H1 (cell line): Measurements from ENCODE around the gene TMEM212. TPM values are rescaled to one million over a fixed set of nuclear protein-coding genes. Genes with fewer than 3 reads are reported as not detected.

Source experiments
- CTCF ChIA-PET: fragments of 300-600 bp; sonication (Branson Sonifier 250); formaldehyde crosslinking; loops from one replicate; lab custom pipeline; 2021; ENCODE audit not compliant: partially characterized antibody; lab: Charles Lee
- POLR2A ChIA-PET: fragments of 300-600 bp; sonication (Branson Sonifier 250); formaldehyde crosslinking; loops from one replicate; lab custom pipeline; 2021; ENCODE audit warnings: inconsistent platforms; ENCODE audit not compliant: partially characterized antibody; lab: Charles Lee
- DNase-seq, 2 experiments: peaks; one replicate each; pipeline versions ENCODE4 v3.0.0 to v3.0.0-alpha.2; 2010 to 2022; ENCODE audit warnings: low spot score in 2 of 2, low read depth in 1 of 2, mixed read lengths in 1 of 2
- FAIRE-seq: peaks from 2 replicates; lab custom pipeline; 2011; peaks lifted over from hg19 to GRCh38; lab: Jason Lieb, UNC
- H2AFZ ChIP-seq: 2 replicates; pipeline ENCODE4 v1.8.1; 2012; ENCODE audit warnings: low read length, inconsistent platforms
- H2AK5ac ChIP-seq: 2 replicates; pipeline ENCODE4 v1.6.1; 2013; ENCODE audit warnings: low read depth, low read length
- H2BK120ac ChIP-seq: replicated peaks from 2 replicates; pipeline ENCODE3; 2013; ENCODE audit warnings: low read depth, low read length, inconsistent platforms
- H2BK12ac ChIP-seq: 2 replicates; pipeline ENCODE4 v1.6.1; 2013; ENCODE audit warnings: low read depth, low read length
- H2BK15ac ChIP-seq: 2 replicates; pipeline ENCODE4 v1.6.1; 2013; ENCODE audit warnings: low read length
- H2BK20ac ChIP-seq: 2 replicates; pipeline ENCODE4 v1.6.1; 2013; ENCODE audit warnings: low read length
- H2BK5ac ChIP-seq: 2 replicates; pipeline ENCODE4 v1.6.1; 2013; ENCODE audit warnings: low read depth, low read length
- H3K14ac ChIP-seq: 2 replicates; pipeline ENCODE4 v1.6.1; 2013; ENCODE audit warnings: inconsistent platforms; ENCODE audit not compliant: insufficient read length
- H3K18ac ChIP-seq: 2 replicates; pipeline ENCODE4 v1.6.1; 2013; ENCODE audit warnings: low read length; ENCODE audit errors: extremely low read depth
- H3K23ac ChIP-seq: 2 replicates; pipeline ENCODE4 v1.6.1; 2013; ENCODE audit warnings: inconsistent platforms; ENCODE audit not compliant: insufficient read length
- H3K23me2 ChIP-seq: 2 replicates; pipeline ENCODE4 v1.6.1; 2013; ENCODE audit warnings: low read depth, low read length
- H3K27ac ChIP-seq: 2 replicates; pipeline ENCODE4 v1.6.1; 2011; ENCODE audit warnings: low read depth, low read length, inconsistent platforms
- H3K27me3 ChIP-seq, 4 experiments: replicated peaks in 1 of 4; 1 replicate in 1 of 4; 2 replicates in 3 of 4; pipeline versions ENCODE4 v1.6.1 to v1.8.1; 2011 to 2013; ENCODE audit warnings: low read length in 3 of 4, mild to moderate bottlenecking in 3 of 4, inconsistent platforms in 2 of 4, mixed read lengths in 2 of 4, moderate library complexity in 1 of 4; ENCODE audit not compliant: control insufficient read depth in 3 of 4, insufficient read depth in 3 of 4; ENCODE audit errors: extremely low read depth in 1 of 4
- H3K36me3 ChIP-seq, 4 experiments: 2 replicates each; pipeline versions ENCODE4 v1.6.1 to v1.8.1; 2011 to 2013; ENCODE audit warnings: mild to moderate bottlenecking in 4 of 4, low read length in 3 of 4, moderate library complexity in 2 of 4, control low read depth in 1 of 4, inconsistent platforms in 1 of 4; ENCODE audit not compliant: insufficient read depth in 4 of 4, control insufficient read depth in 2 of 4
- H3K4ac ChIP-seq: replicated peaks from 2 replicates; pipeline ENCODE3; 2013; ENCODE audit warnings: low read length, low read depth, mixed read lengths, inconsistent platforms; ENCODE audit not compliant: insufficient read length
- H3K4me1 ChIP-seq, 4 experiments: replicated peaks in 1 of 4; 1 replicate in 1 of 4; 2 replicates in 3 of 4; pipeline versions ENCODE4 v1.6.1 to v1.8.1; 2011 to 2013; ENCODE audit warnings: low read length in 3 of 4, inconsistent platforms in 2 of 4, mixed read lengths in 1 of 4; ENCODE audit not compliant: insufficient read depth in 4 of 4, control insufficient read depth in 3 of 4
- H3K4me2 ChIP-seq, 2 experiments: 2 replicates each; pipeline versions ENCODE4 v1.6.1 to v1.8.1; 2011 to 2013; ENCODE audit warnings: low read depth in 2 of 2, low read length in 2 of 2, control low read depth in 1 of 2, inconsistent platforms in 1 of 2, mild to moderate bottlenecking in 1 of 2; ENCODE audit not compliant: insufficient read depth in 1 of 2
- H3K4me3 ChIP-seq, 4 experiments: fragments of 200-600, 300-600 bp in 1 of 4; sonication (generic), shearing (Covaris generic), sonication (Bioruptor Twin) in 1 of 4; 2 replicates each; pipeline versions ENCODE4 v1.5.1 to v1.8.1; 2011 to 2016; ENCODE audit warnings: low read length in 4 of 4, low read depth in 3 of 4, control low read depth in 2 of 4, inconsistent platforms in 2 of 4, mild to moderate bottlenecking in 2 of 4, mixed read lengths in 1 of 4, moderate library complexity in 1 of 4; ENCODE audit not compliant: insufficient read depth in 2 of 4; ENCODE audit errors: extremely low read depth in 1 of 4
- H3K56ac ChIP-seq: replicated peaks from 2 replicates; pipeline ENCODE3; 2013; ENCODE audit warnings: low read depth, mild to moderate bottlenecking, mixed read lengths, low read length, inconsistent platforms; ENCODE audit not compliant: insufficient read length
- H3K79me1 ChIP-seq: 2 replicates; pipeline ENCODE4 v1.6.1; 2013; ENCODE audit warnings: low read depth, low read length, control low read depth
- H3K79me2 ChIP-seq, 2 experiments: 2 replicates each; pipeline versions ENCODE4 v1.6.1 to v1.8.1; 2012 to 2013; ENCODE audit warnings: low read length in 2 of 2, mild to moderate bottlenecking in 2 of 2, inconsistent platforms in 1 of 2; ENCODE audit not compliant: insufficient read depth in 2 of 2, control insufficient read depth in 1 of 2
- H3K9ac ChIP-seq, 4 experiments: replicated peaks in 1 of 4; 1 replicate in 1 of 4; 2 replicates in 3 of 4; pipeline versions ENCODE4 v1.6.1 to v1.8.1; 2011 to 2013; ENCODE audit warnings: low read depth in 3 of 4, low read length in 3 of 4, control low read depth in 2 of 4, mild to moderate bottlenecking in 2 of 4, moderate library complexity in 2 of 4, inconsistent platforms in 1 of 4; ENCODE audit errors: extremely low read depth in 1 of 4
- H3K9me3 ChIP-seq, 2 experiments: 2 replicates each; pipeline versions ENCODE4 v1.6.1 to v1.8.1; 2012 to 2013; ENCODE audit warnings: mild to moderate bottlenecking in 2 of 2, moderate library complexity in 2 of 2, control low read depth in 1 of 2, inconsistent platforms in 1 of 2, low read depth in 1 of 2, low read length in 1 of 2, mixed read lengths in 1 of 2; ENCODE audit not compliant: insufficient read depth in 2 of 2
- H4K20me1 ChIP-seq, 2 experiments: replicated peaks in 1 of 2; 2 replicates each; pipeline versions ENCODE3 to v1.8.1; 2011 to 2013; ENCODE audit warnings: inconsistent platforms in 2 of 2, low read length in 2 of 2, mild to moderate bottlenecking in 1 of 2; ENCODE audit not compliant: insufficient read depth in 2 of 2, control insufficient read depth in 1 of 2
- H4K5ac ChIP-seq: 2 replicates; pipeline ENCODE4 v1.6.1; 2013; ENCODE audit warnings: low read length, low read depth, mixed read lengths, inconsistent platforms; ENCODE audit not compliant: insufficient read length
- H4K8ac ChIP-seq: 2 replicates; pipeline ENCODE4 v1.8.0; 2013; ENCODE audit warnings: mild to moderate bottlenecking, moderate library complexity, low read length, inconsistent platforms; ENCODE audit not compliant: insufficient read depth; ENCODE audit errors: extremely low read depth
- H4K91ac ChIP-seq: replicated peaks from 2 replicates; pipeline ENCODE3; 2013; ENCODE audit warnings: low read length, mixed read lengths, inconsistent platforms; ENCODE audit not compliant: insufficient read length
- CBX5 ChIP-seq: fragments of 300-800, 300-1000 bp; sonication (generic); IDR thresholded peaks from 2 replicates; pipeline ENCODE4 v1.7.1; 2016; ENCODE audit warnings: antibody characterized with exemption, low read length, low read depth
- NRF1 ChIP-seq: IDR thresholded peaks from 2 replicates; pipeline ENCODE4 v1.6.1; 2011; ENCODE audit warnings: mild to moderate bottlenecking, low read depth, low read length, improper control_type of control experiment
- RXRA ChIP-seq: IDR thresholded peaks from 2 replicates; pipeline ENCODE4 v1.6.1; 2011; ENCODE audit warnings: low read depth, mild to moderate bottlenecking, low read length, moderate library complexity; ENCODE audit not compliant: insufficient read depth
- TBP ChIP-seq: IDR thresholded peaks from 2 replicates; pipeline ENCODE4 v1.6.1; 2011; ENCODE audit warnings: low read depth, low read length, improper control_type of control experiment
- WGBS, 2 experiments: shearing (Covaris generic) in 1 of 2; methylation state at CpG; one replicate each; pipeline versions ENCODE4 v1.1.6 to v1.1.7; 2013 to 2015; ENCODE audit warnings: low lambda C conversion rate in 2 of 2, mixed read lengths in 2 of 2, inconsistent platforms in 1 of 2, low coverage in 1 of 2, missing lambda C conversion rate in 1 of 2; ENCODE audit not compliant: insufficient replicate concordance in 2 of 2, insufficient coverage in 1 of 2, insufficient read length in 1 of 2; ENCODE audit errors: extremely low coverage in 1 of 2, missing lambda C conversion rate in 1 of 2; 5-methylcytosine and 5-hydroxymethylcytosine counted together
- polyA plus RNA-seq, 7 experiments: library from polyadenylated mRNA; depleted of rRNA in 3 of 7; stranded (reverse) in 5 of 7; unstranded in 2 of 7; fragments of >200 nt in 5 of 7; fragments of 200-250 nt in 2 of 7; gene quantifications; 1 replicate in 5 of 7; 2 replicates in 1 of 7; 4 replicates in 1 of 7; pipeline versions ENCODE4 v1.2.1 to v1.2.3, GENCODE V29; 2011 to 2013; ENCODE audit warnings: missing spikeins in 2 of 7, mixed read lengths in 2 of 7
- total RNA-seq: library from RNA; stranded (reverse); fragmentation: NEBNext Ultra II Directional; extraction: Animal tissue kit (Norgen Biotek cat#: 25700); gene quantifications from 2 replicates; pipeline ENCODE4 v1.2.1, GENCODE V29; 2021

Gene TMEM212
- total and polyA plus RNA-seq, 2 of the 8 experiments (the other 6 are each of a cell fraction or from before 2014, with no cell fraction given): not detected

- WGBS, 2 experiments: 85% methylated on average over 4 of the region's 4 CpGs; no CpG with 5 or more reads in 1 of the 2 experiments
- peaks cover 2 to 9% (median 5%) of the 10 kb centered on the region in 4 experiments; a peak in 5 of 7 replicates for H3K4me1 ChIP-seq
- POLR2A ChIA-PET: no interaction called here
Measured at GRCh38 chr3:171875923-171876412, 32.8 kb downstream of the TMEM212 start.

More at GRCh38 chr3:171875923-171876412, 32.8 kb downstream of the TMEM212 start:
- Histone ChIP-seq H2BK15ac (no peak overlapping the region), H3K27me3 (peaks cover 0 to 1% (median 0%) of the 10 kb centered on the region in 4 experiments; a peak in 1 of 7 replicates), H3K4me3 (no peak overlapping the region), H4K5ac (no peak overlapping the region), H3K4ac (no peak overlapping the region), H3K14ac (no peak overlapping the region), H2BK5ac (no peak overlapping the region), H4K91ac (no peak overlapping the region), H3K36me3 (no peaks in the 10 kb centered on the region), H2BK20ac (no peak overlapping the region; the same call in 1 of the 2 replicates), H3K9me3 (no peaks in the 10 kb centered on the region), H3K23me2 (no peaks in the 10 kb centered on the region), H3K79me2 (no peaks in the 10 kb centered on the region), H2BK120ac (no peak overlapping the region), H3K27ac (no peak overlapping the region), H3K23ac (no peak overlapping the region), H2BK12ac (no peak overlapping the region), H2AFZ (no peak overlapping the region), H4K20me1 (no peaks in the 10 kb centered on the region), H2AK5ac (no peak overlapping the region), H3K79me1 (no peaks in the 10 kb centered on the region), H4K8ac (no peak overlapping the region), H3K18ac (no peak overlapping the region), H3K9ac (no peak overlapping the region), H3K4me2 (no peak overlapping the region), H3K56ac (no peak overlapping the region)
- FAIRE-seq: no peak
- no peak for TF ChIP-seq RXRA
- no peak for TF ChIP-seq NRF1
- TF ChIP-seq CBX5: no peak
- TF ChIP-seq TBP: no peak
- CTCF ChIA-PET: interaction anchor here (0.5 to 1.4 kb wide), 2 partner anchors 10 to 225 kb away, joined by 3 to 4 read pairs; no protein-coding TSS in a partner anchor
- no peak for DNase-seq
